Endometrial microvascular endothelial cells (primary cell): ENCODE measurements around the gene DGCR6. TPM values are rescaled to one million over a fixed set of nuclear protein-coding genes. Genes with fewer than 3 reads are reported as not detected.
"Not testable (repeated sequence)": the region's sequence is repeated elsewhere in the genome, so short reads cannot be mapped to it uniquely, and the experiment has no call there.

Experiments
- in situ Hi-C: cut with HindIII; loops from 2 replicates; pipeline ENCODE4 v1.10.0; 2017; ENCODE audit warnings: low sequenced_read_pairs, low pct_unique_long_range_greater_than_20kb; ENCODE audit errors: inconsistent ontology term
- total RNA-seq: library from RNA; depleted of rRNA; stranded (reverse); fragments of >200 nt; gene quantifications from one replicate; pipeline ENCODE4 v1.2.3, GENCODE V29; 2015; ENCODE audit errors: inconsistent ontology term

Gene DGCR6
- total RNA-seq, 1 donor from 2014 or later = 2.4 TPM

DNA sequence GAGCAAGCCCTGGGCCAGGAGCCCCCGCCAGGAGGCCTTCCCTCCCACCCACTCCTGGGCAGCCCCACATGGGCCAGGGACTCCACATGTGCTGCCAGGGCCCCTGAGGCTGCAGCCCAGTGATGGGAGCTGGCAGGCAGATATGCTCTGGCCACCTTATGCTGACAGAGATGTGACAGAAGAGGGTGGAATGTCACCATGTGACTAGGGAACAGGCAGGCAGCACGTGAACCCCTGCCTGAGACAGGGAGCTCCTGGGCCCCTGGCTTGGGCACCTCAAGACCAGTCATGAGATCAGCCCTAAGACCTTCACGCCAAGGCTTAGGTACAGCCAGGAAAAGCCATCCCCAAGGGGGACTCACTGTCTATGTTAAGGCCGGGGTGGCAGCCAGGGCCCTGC, 20.9 kb downstream of the DGCR6 start:
- in situ Hi-C loops = no loop called here

DNA sequence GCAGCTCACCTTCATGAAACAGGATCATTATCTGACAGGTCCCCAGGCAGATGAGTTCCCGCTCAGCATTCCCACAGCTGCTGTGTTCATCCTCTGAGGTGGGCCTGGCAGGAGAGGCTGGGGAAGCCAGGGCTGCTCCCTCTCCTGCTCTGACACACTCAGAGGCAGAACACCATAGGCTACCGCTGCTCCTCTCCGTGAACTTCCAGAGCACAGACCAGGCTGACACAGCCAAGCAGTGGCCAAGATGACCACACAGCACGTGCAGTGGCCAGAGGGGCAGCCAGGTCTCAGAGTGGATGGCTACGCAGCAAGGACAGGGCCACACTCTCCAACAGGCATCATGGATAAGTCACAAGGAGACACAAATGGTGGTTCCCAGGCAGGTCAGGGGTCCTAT, 21.5 kb downstream of the DGCR6 start:
- in situ Hi-C loops = no loop called here

DNA sequence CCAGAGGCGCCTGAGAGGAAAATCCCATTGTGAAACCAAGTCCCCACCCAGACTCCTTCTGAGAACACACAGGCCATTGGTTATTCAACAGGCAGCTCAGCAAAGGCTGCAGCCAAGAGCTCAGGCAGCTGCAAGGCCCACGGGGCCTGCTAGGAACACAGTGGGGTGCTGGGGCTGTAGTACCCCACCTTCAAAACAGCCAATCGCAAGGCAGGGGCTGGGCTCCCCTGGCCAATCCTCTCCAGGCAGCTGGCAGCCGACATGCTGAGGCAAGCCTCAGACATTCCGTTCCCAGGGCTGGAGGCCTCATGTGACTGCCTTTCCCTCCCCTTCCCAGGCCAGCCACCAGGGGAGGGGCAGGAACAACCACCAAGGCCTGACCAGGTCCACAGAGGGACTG, 23.3 kb downstream of the DGCR6 start:
- in situ Hi-C loops = no loop called here

DNA sequence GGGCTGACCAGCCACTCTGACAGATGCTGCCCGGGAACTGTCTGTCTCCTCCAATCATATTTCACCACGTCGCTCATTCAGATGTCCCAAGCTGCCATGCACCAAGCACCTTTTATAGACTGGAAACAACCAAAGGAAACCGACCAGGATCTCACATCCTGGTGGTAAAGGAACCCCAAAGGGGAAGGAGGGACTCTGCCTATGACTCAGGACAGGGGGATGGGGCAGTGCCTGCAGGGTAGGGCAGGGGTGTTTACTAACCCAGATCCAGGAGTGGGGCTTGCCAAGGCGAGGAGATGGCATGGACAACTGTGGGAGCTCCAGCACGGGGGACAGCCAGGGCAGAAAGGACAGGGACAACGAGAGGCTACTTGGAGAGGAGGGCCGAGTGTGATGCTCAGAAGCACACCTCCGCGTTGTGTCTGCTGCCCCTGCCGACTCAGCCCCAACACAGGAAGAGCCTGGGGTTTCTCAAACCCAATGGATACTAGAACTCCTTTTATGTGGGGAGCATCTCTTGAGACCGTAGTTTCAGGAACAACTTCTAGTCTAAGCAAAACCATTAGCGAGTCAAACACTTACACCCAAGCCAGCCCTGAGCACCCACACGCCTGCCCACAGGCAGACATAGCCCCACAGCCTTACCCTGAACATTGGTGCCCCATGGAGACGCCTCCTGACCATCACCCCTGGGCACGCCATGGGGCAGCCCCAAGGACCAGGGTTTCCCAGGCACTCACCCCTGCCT, 26.0 kb downstream of the DGCR6 start:
- in situ Hi-C loops = no loop called here

DNA sequence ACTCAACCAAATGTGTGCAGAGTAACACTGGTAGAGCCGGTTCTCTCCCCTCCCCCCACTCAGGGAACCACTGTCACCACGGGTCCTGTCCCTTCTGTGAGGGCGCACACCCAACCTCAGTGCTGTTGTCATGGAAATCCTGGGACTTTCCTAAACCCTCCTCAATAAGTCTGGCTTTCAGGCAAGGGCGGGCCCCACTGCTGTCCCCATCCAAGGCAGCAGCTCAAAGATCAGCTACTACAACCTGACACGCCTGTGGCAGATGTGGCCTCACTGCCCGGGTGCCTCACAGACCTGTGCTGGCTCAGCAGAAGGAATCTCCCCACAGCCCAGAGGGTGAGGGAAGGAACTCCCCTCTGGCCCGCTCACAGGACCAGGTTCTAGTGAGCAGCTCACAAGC, 27.8 kb downstream of the DGCR6 start:
- in situ Hi-C loops = no loop called here

DNA sequence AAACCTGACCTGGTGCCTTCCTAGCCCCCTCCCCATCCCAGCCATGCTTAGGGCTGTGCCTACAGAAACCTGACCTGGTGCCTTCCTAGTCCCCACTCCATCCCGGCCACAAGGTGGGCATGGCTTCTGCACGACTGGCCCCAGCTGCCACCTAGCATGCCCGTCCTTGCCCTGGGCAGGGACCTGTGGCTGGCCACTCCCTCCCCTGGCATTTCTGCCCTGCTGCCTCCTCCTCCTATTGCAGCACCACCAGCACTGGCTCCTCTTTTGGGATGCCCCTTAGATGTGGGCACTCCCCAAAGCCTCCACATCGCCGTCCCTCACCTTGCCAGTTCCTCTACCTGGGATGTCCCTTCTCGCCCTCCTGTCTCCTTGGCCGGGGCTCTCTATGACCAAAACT, 28.6 kb downstream of the DGCR6 start:
- in situ Hi-C loops = not testable (repeated sequence)

DNA sequence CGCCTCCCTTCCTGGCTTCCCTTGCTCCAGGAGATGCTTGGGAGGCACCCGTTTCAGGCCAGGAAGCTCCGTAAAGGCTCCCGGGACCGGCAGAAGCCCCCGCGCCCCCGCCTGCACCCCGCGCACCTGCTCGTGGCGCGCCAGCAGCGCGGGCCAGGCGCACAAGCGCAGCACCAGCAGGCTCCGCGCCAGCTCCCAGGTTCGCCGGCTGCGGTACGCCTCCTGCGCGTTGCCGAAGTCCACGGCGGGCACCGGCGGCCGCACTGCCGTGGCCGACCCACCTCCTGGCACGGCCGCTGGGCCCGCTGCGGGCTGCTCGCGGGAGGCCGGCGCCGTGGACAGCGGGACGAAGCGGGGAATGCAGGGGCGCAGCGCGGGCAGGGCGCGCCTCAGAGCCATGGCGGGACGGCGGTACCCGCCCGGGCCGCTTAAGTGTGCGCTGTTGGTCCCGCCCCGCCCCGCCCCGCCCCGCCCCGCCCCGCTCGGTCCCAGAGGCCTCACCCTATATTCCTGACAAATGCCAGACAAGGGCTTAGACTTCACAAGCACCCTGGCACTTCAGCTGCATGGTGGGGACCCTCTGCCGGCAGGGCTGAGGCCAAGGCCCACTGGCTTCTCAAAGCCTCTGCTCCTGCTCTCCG, 29.9 kb downstream of the DGCR6 start, which contains the start of gene PRODH:
Gene PRODH, minus strand, starts transcription at position 405 of the 641 bp plus-strand sequence. Its CDS starts 6 bp downstream, at position 399.
- in situ Hi-C loops = no loop called here

DNA sequence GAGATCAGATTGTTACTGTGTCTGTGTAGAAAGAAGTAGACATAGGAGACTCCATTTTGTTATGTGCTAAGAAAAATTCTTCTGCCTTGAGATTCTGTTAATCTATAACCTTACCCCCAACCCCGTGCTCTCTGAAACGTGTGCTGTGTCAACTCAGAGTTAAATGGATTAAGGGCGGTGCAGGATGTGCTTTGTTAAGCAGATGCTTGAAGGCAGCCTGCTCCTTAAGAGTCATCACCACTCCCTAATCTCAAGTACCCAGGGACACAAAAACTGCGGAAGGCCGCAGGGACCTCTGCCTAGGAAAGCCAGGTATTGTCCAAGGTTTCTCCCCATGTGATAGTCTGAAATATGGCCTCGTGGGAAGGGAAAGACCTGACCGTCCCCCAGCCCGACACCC, 32.6 kb downstream of the DGCR6 start:
- in situ Hi-C loops = not testable (repeated sequence)

DNA sequence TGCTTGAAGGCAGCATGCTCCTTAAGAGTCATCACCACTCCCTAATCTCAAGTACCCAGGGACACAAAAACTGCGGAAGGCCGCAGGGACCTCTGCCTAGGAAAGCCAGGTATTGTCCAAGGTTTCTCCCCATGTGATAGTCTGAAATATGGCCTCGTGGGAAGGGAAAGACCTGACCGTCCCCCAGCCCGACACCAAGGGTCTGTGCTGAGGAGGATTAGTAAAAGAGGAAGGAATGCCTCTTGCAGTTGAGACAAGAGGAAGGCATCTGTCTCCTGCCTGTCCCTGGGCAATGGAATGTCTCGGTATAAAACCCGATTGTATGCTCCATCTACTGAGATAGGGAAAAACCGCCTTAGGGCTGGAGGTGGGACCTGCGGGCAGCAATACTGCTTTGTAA, 41.0 kb downstream of the DGCR6 start:
- in situ Hi-C loops = not testable (repeated sequence)

DNA sequence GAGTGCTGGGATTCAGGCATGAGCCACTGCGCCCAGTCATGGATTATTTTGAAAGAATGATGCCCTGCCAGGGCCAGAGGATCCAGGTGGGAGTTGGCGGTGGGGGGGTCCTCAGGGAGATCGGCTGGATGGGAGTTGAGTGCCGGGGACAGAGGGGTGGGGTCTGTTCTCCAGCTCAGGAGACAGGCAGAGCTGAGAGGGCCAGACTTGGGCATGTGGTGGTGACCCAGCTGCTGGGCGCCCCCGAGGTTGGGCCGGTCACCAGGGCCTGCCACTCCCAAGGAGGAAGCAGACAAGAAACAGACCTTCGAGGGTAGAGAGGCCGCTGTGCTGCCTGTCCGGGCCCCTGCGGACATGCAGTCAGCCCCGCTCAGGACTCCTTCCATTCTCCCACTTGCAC, 41.8 kb downstream of the DGCR6 start:
- in situ Hi-C loops = no loop called here

DNA sequence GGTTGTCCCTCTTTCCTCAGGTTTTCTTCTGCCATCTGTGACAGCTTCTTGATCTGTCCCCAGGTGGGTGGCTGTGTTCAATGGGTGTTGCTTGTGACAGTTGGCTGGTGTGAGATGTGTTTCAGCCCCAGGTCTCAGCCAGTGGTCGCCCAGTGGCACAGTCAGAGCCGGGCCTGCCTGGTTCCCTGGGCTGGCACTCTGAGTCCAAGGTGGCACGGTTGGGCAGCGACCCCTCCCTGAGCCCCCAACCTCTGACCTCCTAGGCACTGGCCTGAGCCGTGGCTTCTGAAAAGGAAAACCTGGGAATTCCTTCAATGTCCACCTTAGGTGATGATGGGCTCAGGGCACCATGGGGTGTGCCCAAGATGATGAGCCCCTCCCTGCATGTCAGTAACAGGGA, 44.0 kb downstream of the DGCR6 start:
- in situ Hi-C loops = no loop called here

DNA sequence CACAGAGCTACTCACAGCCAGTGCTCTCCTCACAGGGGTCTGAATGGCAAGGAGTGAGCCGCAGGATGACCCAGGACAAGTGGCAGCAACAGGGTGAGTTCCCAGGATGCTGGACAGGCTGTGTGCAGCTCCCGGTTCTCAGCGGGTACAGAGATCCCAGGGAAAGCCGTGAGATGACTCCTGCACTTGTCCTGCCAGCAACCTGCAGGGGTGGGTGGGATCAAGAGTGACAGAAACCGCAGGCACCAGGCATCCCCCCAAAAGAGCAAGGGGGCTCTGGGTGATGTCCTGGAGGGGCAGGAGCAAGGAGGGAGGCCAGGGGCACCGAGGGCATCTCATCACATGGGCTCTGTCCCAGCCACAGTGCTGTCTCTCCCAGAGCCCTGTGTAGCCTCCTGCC, 45.9 kb downstream of the DGCR6 start:
- in situ Hi-C loops = no loop called here

DNA sequence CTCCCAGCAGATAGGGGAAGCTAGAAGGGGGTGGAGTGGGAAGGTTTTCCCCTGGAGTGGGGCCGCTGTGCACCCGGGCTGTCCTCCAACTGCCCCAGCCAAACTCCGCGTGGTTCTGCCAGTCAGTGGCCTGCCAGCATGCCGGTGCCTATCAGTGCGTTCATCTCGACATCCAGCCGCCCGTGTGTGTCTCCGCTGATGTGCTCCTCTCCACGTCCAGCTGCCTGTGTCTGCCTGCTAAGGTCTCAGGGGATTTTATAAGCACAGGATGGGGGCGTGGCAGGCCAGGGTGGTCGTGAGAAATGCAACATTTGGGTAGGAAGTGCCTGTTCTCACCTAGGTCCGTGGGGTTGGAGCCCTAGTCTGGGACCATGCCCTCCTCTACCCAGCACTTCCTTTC, 47.0 kb downstream of the DGCR6 start:
- in situ Hi-C loops = not testable (repeated sequence)

DNA sequence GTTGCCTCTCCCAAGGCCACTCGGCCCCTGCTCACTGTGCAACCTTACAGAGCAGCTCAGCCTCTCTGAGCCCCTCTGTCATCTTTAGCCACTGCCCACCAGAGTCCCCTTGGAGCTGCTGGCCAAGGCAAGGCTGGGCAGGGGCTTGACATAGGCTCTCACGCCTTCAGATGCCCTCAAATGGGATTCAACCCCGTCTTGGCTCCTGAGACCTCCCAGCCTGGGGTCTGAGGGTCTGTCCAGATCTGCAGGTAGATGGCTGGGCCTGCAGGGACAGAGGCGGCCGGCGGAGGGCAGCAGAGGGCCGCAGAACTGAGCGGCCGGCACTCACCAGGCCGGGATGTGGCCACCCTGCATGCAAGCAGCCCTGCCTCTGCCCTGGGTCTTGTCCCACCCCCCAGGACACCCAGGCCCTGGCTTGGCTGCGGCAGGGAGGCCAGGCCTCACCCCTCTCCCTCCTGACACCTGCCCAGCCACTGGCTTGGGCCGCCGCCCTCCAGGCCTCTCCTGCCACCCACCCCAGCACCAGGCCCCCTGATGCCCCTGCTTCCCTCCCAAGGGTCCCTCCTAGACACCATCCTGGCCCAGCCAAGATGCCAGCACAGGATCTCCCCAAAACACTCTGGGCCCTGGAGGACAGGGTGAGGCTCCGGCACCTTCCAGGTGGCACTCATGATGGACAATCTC, 48.3 kb downstream of the DGCR6 start:
- in situ Hi-C loops = not testable (repeated sequence)

DNA sequence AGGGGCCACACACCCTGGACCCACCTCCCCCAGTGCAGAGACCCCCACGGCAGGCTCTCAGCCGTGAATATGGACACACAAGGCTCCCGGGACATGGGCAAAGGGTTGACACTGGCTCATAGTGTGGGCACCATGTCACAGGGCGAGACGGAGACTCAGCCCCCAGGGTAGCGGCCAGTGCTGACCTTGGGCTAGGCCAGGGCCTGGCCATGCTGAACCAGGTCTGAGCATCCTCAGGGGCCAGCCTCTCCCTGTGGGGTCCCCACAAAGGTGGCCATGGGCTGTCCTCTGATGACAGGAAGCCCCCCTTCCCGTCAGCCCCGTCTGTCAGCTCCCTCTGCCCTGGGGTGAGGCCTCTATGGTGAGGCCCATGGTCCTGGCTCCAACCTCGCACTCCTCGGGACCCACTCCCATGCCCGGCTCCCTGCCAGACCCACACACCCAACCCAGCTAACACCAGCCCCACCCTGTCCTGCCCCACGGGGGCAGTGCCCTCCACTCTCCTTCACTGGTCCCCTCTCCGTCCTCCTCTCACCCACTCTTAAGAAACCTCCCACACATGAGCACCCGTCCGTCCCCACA, 49.0 kb downstream of the DGCR6 start:
- in situ Hi-C loops = no loop called here

DNA sequence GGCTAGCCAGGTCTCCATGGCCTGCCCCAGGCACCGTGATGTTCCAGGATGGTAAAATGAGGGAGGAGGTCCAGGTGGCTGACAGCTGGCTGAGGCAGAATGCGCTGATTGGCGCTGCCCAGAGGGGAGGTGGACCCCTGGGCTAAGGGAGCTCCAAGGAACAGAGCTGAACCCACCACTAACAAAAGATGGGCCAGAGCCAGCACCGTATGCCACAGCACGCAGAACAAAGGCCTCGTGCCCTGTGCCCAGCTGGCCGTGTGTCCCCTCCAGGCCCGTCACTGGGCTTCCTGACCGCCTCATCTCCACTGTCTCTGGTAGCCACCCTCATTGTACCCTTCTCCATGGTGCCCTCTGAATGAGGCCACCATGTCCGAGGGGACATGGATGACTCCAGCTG, 49.6 kb downstream of the DGCR6 start:
- in situ Hi-C loops = no loop called here

DNA sequence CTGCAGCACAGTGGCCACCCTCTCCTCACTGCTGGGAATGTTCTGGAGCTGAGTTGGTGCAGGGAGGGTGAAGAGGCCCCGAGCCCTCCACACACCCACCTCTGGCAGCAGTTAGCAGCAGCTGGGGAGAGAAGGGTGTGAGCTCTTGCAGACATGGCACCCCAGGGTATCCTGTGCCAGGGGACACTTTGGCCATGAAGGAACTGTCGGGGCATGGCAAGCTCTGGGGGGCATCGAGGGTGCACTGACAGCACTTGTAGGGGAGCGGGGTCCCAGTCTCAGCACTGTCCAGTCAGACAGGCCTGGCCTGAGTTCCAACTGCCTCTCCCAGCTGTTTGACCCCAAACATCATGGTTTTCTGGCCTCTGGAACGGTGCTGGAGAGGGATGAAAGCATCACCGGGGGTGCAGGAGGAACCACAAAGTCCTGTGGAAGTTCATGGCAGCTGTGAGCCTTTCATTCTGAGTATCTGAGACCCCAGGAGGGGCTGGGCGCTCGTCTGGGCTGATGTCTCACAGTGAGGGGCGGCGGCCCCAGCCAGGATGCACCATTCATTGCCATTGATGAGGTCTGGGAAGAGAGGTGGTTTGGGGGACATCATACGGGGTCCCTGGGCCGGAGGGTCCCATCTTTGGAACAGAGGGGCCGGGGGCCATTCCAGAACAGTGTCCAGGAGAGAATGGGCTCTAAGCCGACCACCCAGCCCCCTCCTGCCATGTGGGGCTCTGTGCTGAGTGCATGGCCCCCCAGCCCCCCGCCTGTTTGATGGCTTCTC, 50.2 kb downstream of the DGCR6 start:
- in situ Hi-C loops = not testable (repeated sequence)

DNA sequence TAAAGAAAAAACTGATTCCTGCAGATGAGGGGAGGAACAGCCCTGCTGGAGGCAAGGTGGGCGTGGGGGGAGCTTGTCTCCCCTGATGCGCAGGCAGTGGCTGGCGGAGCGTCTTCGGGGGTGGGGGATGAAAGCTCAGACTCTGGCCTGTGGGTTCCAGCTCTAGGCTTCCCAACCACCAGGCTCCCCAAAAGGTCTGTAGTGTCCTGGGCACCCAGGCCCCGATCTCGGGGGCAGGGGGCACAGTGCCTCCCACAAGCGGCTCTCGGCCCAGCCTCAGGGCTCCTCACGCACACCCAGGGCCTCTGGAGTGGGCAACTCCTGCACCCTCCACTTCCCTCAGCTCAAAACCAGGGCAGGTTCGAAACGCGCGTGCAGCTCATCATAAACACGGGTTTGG, 50.8 kb downstream of the DGCR6 start:
- in situ Hi-C loops = not testable (repeated sequence)
